Upper lobe of left lung (tissue), 4 donors: Measurements from ENCODE around the gene SLC10A2.

ENCODE experiments used
- CTCF ChIP-seq, 6 experiments: fragments of 450-650 bp in 4 of 6; fragments of 200-600 bp in 2 of 6; sonication (generic) in 2 of 6; IDR thresholded peaks; one replicate each; pipeline ENCODE4 v1.5.1; 2016 to 2019; ENCODE audit warnings: antibody characterized with exemption in 6 of 6
- POLR2A ChIP-seq, 4 donors: fragments of 450-650 bp; IDR thresholded peaks; one replicate each; pipeline ENCODE4 v1.5.1; 2016 to 2017; ENCODE audit warnings: antibody characterized with exemption in 4 of 4, mild to moderate bottlenecking in 2 of 4
- POLR2AphosphoS5 ChIP-seq, 2 donors: sonication (generic); formaldehyde crosslinking; IDR thresholded peaks; one replicate each; pipeline ENCODE4 v1.5.1; 2017; ENCODE audit warnings: antibody characterized with exemption in 2 of 2

DNA sequence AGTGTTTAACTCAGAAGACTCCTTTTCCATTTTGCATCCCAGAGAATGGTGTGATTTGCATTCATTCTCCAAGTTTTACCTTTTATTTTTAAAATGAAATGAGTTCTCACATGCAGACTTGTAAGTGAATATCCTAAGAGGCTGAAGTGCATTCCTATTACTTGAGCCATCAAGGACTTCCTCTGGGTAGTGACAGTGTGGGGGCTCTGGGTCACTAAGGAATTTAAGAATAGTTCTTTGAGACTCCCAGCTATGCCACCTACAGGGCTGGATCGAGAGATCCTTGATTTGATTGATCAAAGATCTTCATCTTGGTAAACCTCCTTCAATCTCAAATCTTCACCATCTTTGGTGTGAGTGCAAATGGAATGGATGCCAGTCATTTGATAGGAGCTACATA is 36.3 kb upstream of the SLC10A2 start:
- TF ChIP-seq CTCF (IDR thresholded peaks at IDR 0.05) = no peak
- no peak for TF ChIP-seq POLR2A (IDR thresholded peaks at IDR 0.05)
- no peak for TF ChIP-seq POLR2AphosphoS5 (IDR thresholded peaks at IDR 0.05)
